ACC112 (cell line): ENCODE results near the gene SH2D4B.

Experiments
- H2AFZ ChIP-seq: fragments of 200-600 bp; sonication (generic); one replicate; pipeline ENCODE4 v1.6.0; 2017; ENCODE audit warnings: antibody characterized with exemption, low read length; ENCODE audit not compliant: unreplicated experiment
- H3K27ac ChIP-seq: fragments of 200-600 bp; sonication (generic); 2 replicates; pipeline ENCODE4 v1.5.1; 2014; ENCODE audit warnings: low read depth, mild to moderate bottlenecking, antibody characterized with exemption, low read length, moderate library complexity
- H3K27me3 ChIP-seq: fragments of 200-600 bp; sonication (generic); 2 replicates; pipeline ENCODE4 v1.6.1; 2014; ENCODE audit warnings: mild to moderate bottlenecking, antibody characterized with exemption, low read length, moderate library complexity, mixed read lengths; ENCODE audit not compliant: insufficient read depth
- H3K36me3 ChIP-seq: fragments of 200-600 bp; sonication (generic); 2 replicates; pipeline ENCODE4 v1.6.1; 2016; ENCODE audit warnings: mild to moderate bottlenecking, antibody characterized with exemption, low read length, moderate library complexity, mixed read lengths; ENCODE audit not compliant: insufficient read depth
- H3K4me1 ChIP-seq: fragments of 200-600 bp; sonication (generic); one replicate; pipeline ENCODE4 v1.6.1; 2016; ENCODE audit warnings: low read length, mixed read lengths; ENCODE audit not compliant: insufficient read depth, unreplicated experiment, control insufficient read depth
- H3K4me3 ChIP-seq: fragments of 200-600 bp; sonication (generic); 2 replicates; pipeline ENCODE4 v1.5.1; 2014; ENCODE audit warnings: mild to moderate bottlenecking, low read depth, low read length
- H3K79me2 ChIP-seq: fragments of 200-600 bp; sonication (generic); one replicate; pipeline ENCODE4 v1.6.0; 2016; ENCODE audit warnings: low read length; ENCODE audit not compliant: control insufficient read depth, unreplicated experiment, insufficient read depth

The SH2D4B gene

DNA sequence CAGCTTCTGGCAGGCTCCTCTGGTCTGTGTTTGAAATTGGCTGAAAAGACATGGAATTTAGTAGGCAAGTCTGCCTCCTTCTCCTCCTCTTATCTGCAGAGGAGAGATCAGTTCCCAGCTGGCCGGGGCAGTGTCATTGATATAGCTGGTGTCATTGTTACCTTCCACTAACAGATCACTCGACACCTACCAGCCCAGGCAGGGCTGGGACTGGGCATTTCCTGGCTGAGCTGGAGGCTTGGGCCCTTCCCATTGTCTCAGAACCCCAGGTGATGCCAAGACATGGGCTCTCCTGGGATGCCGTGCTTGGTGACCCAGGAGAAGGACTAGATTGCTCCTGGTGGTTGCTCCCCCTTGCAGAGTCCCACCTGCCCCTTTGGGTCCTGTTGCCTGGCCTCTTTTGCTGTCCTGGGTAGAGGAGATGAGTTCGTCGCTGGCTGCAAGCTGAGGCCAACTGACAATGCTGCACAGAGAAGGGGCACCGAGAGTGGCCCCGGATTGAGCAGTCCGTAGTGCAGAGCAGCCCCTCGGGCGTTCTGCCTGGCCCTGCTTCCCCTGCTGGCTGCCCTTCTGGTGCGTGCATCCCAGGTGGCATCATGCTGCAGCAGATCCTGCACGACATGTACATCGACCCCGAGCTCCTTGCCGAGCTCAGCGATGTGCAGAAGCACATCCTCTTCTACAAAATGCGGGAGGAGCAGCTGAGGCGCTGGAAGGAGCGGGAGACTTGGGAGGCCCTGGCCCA, at the start of gene SH2D4B:
Gene SH2D4B (plus strand): TSS at position 167 of the 745 bp plus-strand sequence. CDS start 430 bp downstream, at position 597.
- Histone ChIP-seq H2AFZ (no peak within 1 kb of the TSS), H3K79me2 (no peaks in the 10 kb centered on the region), H3K27me3 (peaks cover 20% of the 10 kb centered on the region), H3K36me3 (no peaks in the 10 kb centered on the region), H3K4me3 (no peak within 1 kb of the TSS), H3K27ac (no peak within 1 kb of the TSS), H3K4me1 (no peaks in the 10 kb centered on the region)

- Histone ChIP-seq H3K36me3 (no peaks in the 10 kb centered on the region), H3K27me3 (no peaks in the 10 kb centered on the region), H2AFZ (no peak overlapping the region), H3K79me2 (peaks cover 42% of the 10 kb centered on the region), H3K27ac (no peak overlapping the region), H3K4me3 (no peak overlapping the region), H3K4me1 (peaks cover 14% of the 10 kb centered on the region)
Measured at GRCh38 chr10:80488539-80489066, 49.1 kb upstream of the SH2D4B start.

- H3K79me2 ChIP-seq, result peaks cover 44% of the 10 kb centered on the region
- H2AFZ ChIP-seq, result no peak overlapping the region
- H3K36me3 ChIP-seq, result no peaks in the 10 kb centered on the region
- H3K4me1 ChIP-seq, result peaks cover 9% of the 10 kb centered on the region
- H3K27ac ChIP-seq, result no peak overlapping the region
- H3K27me3 ChIP-seq, result no peaks in the 10 kb centered on the region
- no peak overlapping the region for H3K4me3 ChIP-seq
Measured at GRCh38 chr10:80489371-80490112, 48.2 kb upstream of the SH2D4B start.

DNA sequence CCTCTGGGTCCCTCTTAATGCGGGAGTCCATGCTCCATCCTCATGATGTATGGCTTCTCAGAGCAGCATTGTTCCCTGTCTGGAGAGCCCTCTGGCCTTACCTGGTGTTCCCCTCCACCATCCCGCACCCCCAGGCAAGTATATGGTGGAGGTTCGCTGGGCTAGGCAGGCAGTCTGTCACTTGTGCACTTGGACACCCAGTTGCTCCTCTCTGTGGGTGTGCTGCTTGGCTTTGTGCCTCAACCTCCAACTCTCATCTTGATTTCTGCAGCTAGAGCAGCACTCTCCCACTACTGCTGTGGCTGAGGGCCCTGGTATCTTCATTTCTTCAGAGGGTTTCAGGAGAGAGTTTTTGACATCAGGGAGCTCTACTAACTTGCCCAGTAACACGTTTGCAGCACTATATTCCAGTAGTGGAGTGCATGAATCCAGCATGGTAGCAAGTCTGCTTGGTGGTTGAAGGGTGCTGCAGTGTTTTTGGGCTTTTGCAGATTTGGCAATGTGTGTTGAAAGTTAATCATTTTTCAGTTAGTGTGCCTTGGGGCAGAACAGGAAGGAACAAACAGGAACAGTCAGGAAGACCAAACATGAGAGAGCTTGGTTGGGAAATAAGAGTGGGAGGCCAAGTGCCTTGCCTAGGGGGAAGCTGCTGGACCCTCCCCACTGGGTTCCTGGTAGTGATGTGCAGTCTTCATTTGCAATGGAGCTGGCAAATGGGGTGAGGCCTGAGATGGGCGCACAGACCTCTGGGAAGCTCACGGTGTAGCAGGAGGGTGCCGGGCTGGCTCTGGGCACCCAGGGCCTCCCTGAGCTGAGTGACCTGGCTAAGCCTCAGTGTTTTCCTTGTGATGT, 46.2 kb upstream of the SH2D4B start:
- Histone ChIP-seq H3K4me3 (no peak overlapping the region), H2AFZ (no peak overlapping the region), H3K27me3 (no peaks in the 10 kb centered on the region), H3K79me2 (peaks cover 34% of the 10 kb centered on the region), H3K4me1 (peaks cover 12% of the 10 kb centered on the region), H3K36me3 (peaks cover 3% of the 10 kb centered on the region; the same call in 1 of the 2 replicates), H3K27ac (no peak overlapping the region)

DNA sequence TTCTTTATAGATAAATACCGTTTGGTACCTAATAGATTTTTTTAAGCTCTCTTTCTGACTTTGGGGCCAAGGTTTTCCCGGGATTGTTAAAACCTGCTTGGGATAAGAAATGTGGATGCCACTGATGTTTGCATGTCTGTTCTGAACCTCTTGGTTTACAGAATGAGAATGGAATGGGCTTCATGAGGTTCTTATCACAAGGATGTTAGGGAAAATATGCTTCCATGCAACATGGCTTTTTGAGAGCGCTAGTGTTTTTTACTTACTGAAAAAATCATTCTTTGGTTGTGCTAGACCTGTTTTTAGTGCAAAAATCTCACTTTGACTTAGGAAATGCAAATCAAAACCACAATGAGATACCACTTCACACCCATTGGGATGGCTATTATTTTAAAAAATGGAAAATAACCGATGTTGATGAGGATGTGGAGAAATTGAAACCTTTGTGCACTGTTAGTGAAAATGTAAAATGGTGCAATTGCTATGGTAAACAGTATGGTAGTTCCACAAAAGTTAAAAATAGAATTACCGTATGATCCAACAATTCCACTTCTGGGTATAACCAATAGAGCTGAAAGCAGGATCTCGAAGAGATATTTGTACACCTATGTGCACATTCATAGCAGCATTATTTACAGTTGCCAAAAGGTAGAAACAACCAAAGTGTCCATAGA, 44.7 kb upstream of the SH2D4B start:
- H3K36me3 ChIP-seq, result peaks cover 3% of the 10 kb centered on the region; the same call in 1 of the 2 replicates

GRCh38 chr10:80493522-80494051, 44.1 kb upstream of the SH2D4B start:
- H3K36me3 ChIP-seq, result peaks cover 3% of the 10 kb centered on the region; the same call in 1 of the 2 replicates

More for the DNA sequence above, 44.7 kb upstream of the SH2D4B start:
- H2AFZ ChIP-seq, result no peak overlapping the region
- peaks cover 19% of the 10 kb centered on the region for H3K79me2 ChIP-seq
- no peak overlapping the region for H3K4me3 ChIP-seq
- peaks cover 25% of the 10 kb centered on the region for H3K4me1 ChIP-seq
- no peak overlapping the region for H3K27ac ChIP-seq
- H3K27me3 ChIP-seq, result no peaks in the 10 kb centered on the region

DNA sequence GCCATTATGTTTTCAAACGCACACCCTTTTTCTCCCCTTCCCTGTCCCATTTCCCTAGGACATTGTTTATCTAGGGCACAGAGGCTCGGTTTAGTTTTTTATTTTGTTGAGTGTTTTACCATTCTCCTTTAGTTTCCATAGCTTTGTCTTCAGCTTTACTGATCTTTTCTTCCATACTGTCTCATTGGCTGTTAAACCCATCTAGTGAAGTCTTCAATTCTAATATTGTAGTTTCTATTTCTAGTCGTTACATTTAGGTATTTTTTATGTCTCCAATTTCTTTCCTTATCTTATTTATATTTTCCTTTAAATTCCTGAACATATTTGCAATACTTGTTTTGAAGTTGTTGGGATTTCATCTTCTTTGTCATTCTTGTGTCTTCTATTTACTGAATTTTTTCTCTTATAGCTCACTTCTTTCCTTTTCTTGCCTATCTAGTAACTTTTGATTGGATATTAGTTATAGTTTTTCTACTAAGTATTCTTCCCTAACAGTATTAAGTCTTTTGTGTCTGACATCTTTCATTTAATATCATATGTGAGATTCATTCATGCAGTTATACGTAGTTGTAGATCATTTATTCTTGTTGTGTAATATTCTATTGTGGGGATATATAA, 41.0 kb upstream of the SH2D4B start:
- peaks cover 56% of the 10 kb centered on the region for H3K4me1 ChIP-seq
- H3K27ac ChIP-seq, result peak overlapping the region; percentile 79
- no peaks in the 10 kb centered on the region for H3K27me3 ChIP-seq
- H3K36me3 ChIP-seq, result peaks cover 3% of the 10 kb centered on the region; the same call in 1 of the 2 replicates
- no peak overlapping the region for H2AFZ ChIP-seq
- no peak overlapping the region; the same call in 1 of the 2 replicates for H3K4me3 ChIP-seq
- H3K79me2 ChIP-seq, result peaks cover 18% of the 10 kb centered on the region

More at GRCh38 chr10:80493522-80494051, 44.1 kb upstream of the SH2D4B start:
- Histone ChIP-seq H3K4me1 (peaks cover 31% of the 10 kb centered on the region), H2AFZ (no peak overlapping the region), H3K27me3 (no peaks in the 10 kb centered on the region), H3K27ac (no peak overlapping the region), H3K4me3 (no peak overlapping the region), H3K79me2 (peaks cover 15% of the 10 kb centered on the region)

DNA sequence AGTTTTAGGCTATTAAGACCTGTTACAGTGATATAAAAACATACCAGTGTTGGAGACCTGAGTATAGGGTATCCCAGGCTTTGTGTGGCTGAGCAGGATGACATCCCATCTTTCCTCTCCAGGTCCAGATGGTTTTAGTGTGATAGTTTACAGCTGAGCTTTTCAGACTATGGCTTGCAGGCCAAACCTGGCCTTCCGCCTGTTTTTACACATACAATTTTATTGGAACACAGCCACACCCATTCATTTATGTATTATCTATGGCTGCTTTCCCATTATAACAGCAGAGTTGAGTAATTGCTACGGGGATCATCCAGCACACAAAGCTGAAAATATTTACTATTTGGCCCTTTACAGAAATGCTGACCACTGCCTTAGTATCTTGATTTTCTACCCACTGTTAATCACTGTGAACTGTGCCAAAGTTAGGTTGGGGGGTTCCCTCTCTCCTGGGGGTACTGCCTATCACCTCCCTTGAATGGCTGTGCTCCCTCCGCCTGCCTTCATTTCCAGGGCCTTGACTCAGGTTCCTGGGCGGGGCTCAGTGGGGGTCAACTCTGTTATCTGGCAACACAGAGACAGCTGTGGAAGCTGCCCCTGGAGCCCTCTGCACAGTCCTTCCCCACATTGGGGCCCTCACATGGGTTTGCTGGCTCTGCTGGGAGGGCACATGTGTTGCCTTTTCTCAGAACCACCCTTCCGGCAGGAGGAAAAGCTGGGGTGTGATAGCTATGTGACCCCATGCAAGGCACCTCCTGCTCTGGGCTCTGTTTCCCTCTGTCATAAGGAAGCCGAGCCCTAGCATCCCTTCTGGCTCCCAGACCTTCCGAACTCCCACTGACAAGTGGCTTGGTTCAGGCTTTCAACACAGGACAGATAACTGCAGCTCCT, 40.3 kb upstream of the SH2D4B start:
- H3K27ac ChIP-seq, result peak overlapping the region; percentile 79
- peaks cover 64% of the 10 kb centered on the region for H3K4me1 ChIP-seq

More for the DNA sequence above, 40.3 kb upstream of the SH2D4B start:
- H3K36me3 ChIP-seq, result peaks cover 3% of the 10 kb centered on the region; the same call in 1 of the 2 replicates
- no peak overlapping the region; the same call in 1 of the 2 replicates for H3K4me3 ChIP-seq
- no peak overlapping the region for H2AFZ ChIP-seq
- no peaks in the 10 kb centered on the region for H3K27me3 ChIP-seq
- peaks cover 25% of the 10 kb centered on the region for H3K79me2 ChIP-seq
